ENCODE data around the gene CDK1. TPM values are rescaled to one million over a fixed set of nuclear protein-coding genes. Genes with fewer than 3 reads are reported as not detected.
A peak's percentile ranks its signal among the peaks of the same experiment; 100 is the strongest.

CDK1 gene
- polyA plus RNA-seq, 2 of the 4 experiments (the other 2 are of a cell fraction): 97.1 to 109 TPM

GRCh38 chr10:60817398-60817805, 39.1 kb downstream of the CDK1 start:
- no peak for TF ChIP-seq USF2 (IDR thresholded peaks at IDR 0.05)
- H3K9me3 ChIP-seq: no peaks in the 10 kb centered on the region
- ChIA-PET POLR2A (no interaction called here), CTCF (interaction anchor here (0.6 to 3.9 kb wide), 16 partner anchors 8 to 1018 kb away, joined by 3 to 14 read pairs (median 4); no protein-coding TSS in a partner anchor)
- ATAC-seq: no peak; a peak in 1 of 6 replicates
- H3K4me1 ChIP-seq: peaks cover 13% of the 10 kb centered on the region
- peak overlapping the region; percentile 20; the same call in 2 of the 3 replicates for H3K4me2 ChIP-seq
- H3K4me3 ChIP-seq: no peak overlapping the region
- H3K27ac ChIP-seq: peak overlapping the region; percentile 2 to 33; a peak in 4 of 6 replicates
- 72% methylated on average over 4 of the region's 4 CpGs for WGBS (ENCODE audit: missing lambda C conversion rate)
- DNase-seq (ENCODE audit: low read depth in 1 of 2, low spot score in 1 of 2): no peak
- FAIRE-seq: no peak

- no peaks in the 10 kb centered on the region for H3K9me3 ChIP-seq
- ATAC-seq (no peak), FAIRE-seq (no peak), DNase-seq (ENCODE audit: low read depth in 1 of 2, low spot score in 1 of 2) (no peak)
- no peak overlapping the region for H3K4me3 ChIP-seq
- ChIA-PET CTCF (interaction anchor here (0.7 to 3.9 kb wide), 6 partner anchors 10 to 467 kb away, joined by 3 to 14 read pairs (median 4); no protein-coding TSS in a partner anchor), POLR2A (no interaction called here)
- no peak overlapping the region for H3K4me2 ChIP-seq
- 86% methylated on average over 3 of the region's 3 CpGs for WGBS (ENCODE audit: missing lambda C conversion rate)
- no peak for TF ChIP-seq MAFK (IDR thresholded peaks at IDR 0.05; ENCODE audit: partially characterized antibody)
- TF ChIP-seq CHD4 (IDR thresholded peaks at IDR 0.05; ENCODE audit: borderline replicate concordance): no peak
- no peak for TF ChIP-seq RFX5 (IDR thresholded peaks at IDR 0.05)
- no peak for TF ChIP-seq HES2 (IDR thresholded peaks at IDR 0.05)
- no peak for TF ChIP-seq ZSCAN20 (CRISPR knock-in tag; IDR thresholded peaks at IDR 0.05)
- no peak for TF ChIP-seq CTCF (IDR thresholded peaks at IDR 0.05)
- no peak for TF ChIP-seq TFCP2L1 (CRISPR knock-in tag; IDR thresholded peaks at IDR 0.05)
- TF ChIP-seq POLR2AphosphoS2 (conservative IDR thresholded peaks at IDR 0.05; ENCODE audit: low read length): no peak
- no peak for TF ChIP-seq ZC3H11A (IDR thresholded peaks at IDR 0.05)
- TF ChIP-seq ATOH8 (CRISPR knock-in tag; IDR thresholded peaks at IDR 0.05; ENCODE audit: low read depth): no peak
- no peak for TF ChIP-seq MAX (IDR thresholded peaks at IDR 0.05)
- no peak for TF ChIP-seq EHMT2 (IDR thresholded peaks at IDR 0.05; ENCODE audit: low read depth)
- TF ChIP-seq USF2 (IDR thresholded peaks at IDR 0.05): no peak
- TF ChIP-seq PHF8 (IDR thresholded peaks at IDR 0.05; ENCODE audit: borderline replicate concordance, low read depth): no peak
- peak overlapping the region in 1 of 2 experiments; percentile 2; a peak in 1 of 6 replicates for H3K27ac ChIP-seq
- peaks cover 13% of the 10 kb centered on the region for H3K4me1 ChIP-seq
Observed at GRCh38 chr10:60818134-60818770, 40.0 kb downstream of the CDK1 start.

GRCh38 chr10:60819271-60819670, 41.0 kb downstream of the CDK1 start:
- 78% methylated on average over 6 of the region's 6 CpGs for WGBS (ENCODE audit: missing lambda C conversion rate)
- H3K4me3 ChIP-seq: no peak overlapping the region
- ChIA-PET CTCF (interaction anchor here (0.7 to 3.9 kb wide), 9 partner anchors 9 to 914 kb away, joined by 3 to 14 read pairs (median 4); no protein-coding TSS in a partner anchor), POLR2A (interaction anchor here (0.8 kb wide), 1 partner anchor 124 kb away, joined by 4 read pairs; the partner anchor contains the start of gene RHOBTB1)
- FAIRE-seq (no peak), ATAC-seq (no peak), DNase-seq (ENCODE audit: low read depth in 1 of 2, low spot score in 1 of 2) (no peak)
- no peak overlapping the region for H3K27ac ChIP-seq
- peaks cover 13% of the 10 kb centered on the region for H3K4me1 ChIP-seq
- H3K4me2 ChIP-seq: no peak overlapping the region
- H3K9me3 ChIP-seq: no peaks in the 10 kb centered on the region
- TF ChIP-seq POLR2A (IDR thresholded peaks at IDR 0.05; ENCODE audit: low read length): no peak
- TF ChIP-seq MAZ (IDR thresholded peaks at IDR 0.05; ENCODE audit: borderline replicate concordance, low read depth, low read length): no peak
- TF ChIP-seq MAFK (IDR thresholded peaks at IDR 0.05; ENCODE audit: partially characterized antibody): no peak
- TF ChIP-seq BCL3 (IDR thresholded peaks at IDR 0.05): no peak
- TF ChIP-seq CEBPB (IDR thresholded peaks at IDR 0.05): no peak
- TF ChIP-seq HMGXB4 (CRISPR knock-in tag; IDR thresholded peaks at IDR 0.05; ENCODE audit: borderline replicate concordance): no peak
- TF ChIP-seq JUNB (IDR thresholded peaks at IDR 0.05): no peak
- TF ChIP-seq SREBF2 (IDR thresholded peaks at IDR 0.05): no peak
- no peak for TF ChIP-seq TFCP2L1 (CRISPR knock-in tag; IDR thresholded peaks at IDR 0.05)
- no peak for TF ChIP-seq CBX2 (IDR thresholded peaks at IDR 0.05; ENCODE audit: borderline replicate concordance, low read depth)
- no peak for TF ChIP-seq RARB (CRISPR knock-in tag; IDR thresholded peaks at IDR 0.05)
- no peak for TF ChIP-seq KDM1A (IDR thresholded peaks at IDR 0.05; ENCODE audit: low read depth)
- no peak for TF ChIP-seq FOSL2 (IDR thresholded peaks at IDR 0.05)
- TF ChIP-seq FOSL2 (CRISPR knock-in tag; IDR thresholded peaks at IDR 0.05): no peak

All from A549 (cell line).